ENCODE data around the gene CES4A. TPM values are rescaled to one million over a fixed set of nuclear protein-coding genes. Genes with fewer than 3 reads are reported as not detected.

CES4A gene
- total RNA-seq, 6 experiments from 2014 or later: 1.7 to 3.5 (median 2.3) TPM

DNA sequence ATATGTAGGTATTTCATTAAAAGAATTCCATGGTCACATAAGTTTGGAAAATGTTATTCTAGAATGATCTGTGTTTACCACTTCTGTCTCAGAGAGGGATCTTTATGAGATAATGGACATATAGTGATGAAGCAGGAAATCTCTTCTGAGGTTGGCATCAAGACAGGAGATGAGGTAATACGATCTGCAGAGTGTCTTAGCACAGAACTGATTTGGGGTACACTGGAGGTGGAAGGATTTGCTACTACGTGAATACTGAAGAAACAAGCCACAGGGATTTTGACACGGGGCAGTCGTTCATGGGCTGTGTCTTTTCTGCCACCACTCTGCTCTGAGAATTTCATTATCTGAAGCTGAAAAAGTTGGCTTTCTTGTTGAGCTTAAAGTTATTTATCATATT, 46.1 kb downstream of the CES4A start:
- Mint-ChIP-seq H3K4me3 (no peak overlapping the region), H3K9me3 (no peaks in the 10 kb centered on the region), H3K27me3 (ENCODE audit: insufficient read depth) (peaks cover 2% of the 10 kb centered on the region), H3K4me1 (ENCODE audit: low read depth) (peaks cover 64% of the 10 kb centered on the region), H3K27ac (peak overlapping the region; percentile 37), H3K36me3 (ENCODE audit: low read depth) (peaks cover 27% of the 10 kb centered on the region)
- TF ChIP-seq, protein P1, sequence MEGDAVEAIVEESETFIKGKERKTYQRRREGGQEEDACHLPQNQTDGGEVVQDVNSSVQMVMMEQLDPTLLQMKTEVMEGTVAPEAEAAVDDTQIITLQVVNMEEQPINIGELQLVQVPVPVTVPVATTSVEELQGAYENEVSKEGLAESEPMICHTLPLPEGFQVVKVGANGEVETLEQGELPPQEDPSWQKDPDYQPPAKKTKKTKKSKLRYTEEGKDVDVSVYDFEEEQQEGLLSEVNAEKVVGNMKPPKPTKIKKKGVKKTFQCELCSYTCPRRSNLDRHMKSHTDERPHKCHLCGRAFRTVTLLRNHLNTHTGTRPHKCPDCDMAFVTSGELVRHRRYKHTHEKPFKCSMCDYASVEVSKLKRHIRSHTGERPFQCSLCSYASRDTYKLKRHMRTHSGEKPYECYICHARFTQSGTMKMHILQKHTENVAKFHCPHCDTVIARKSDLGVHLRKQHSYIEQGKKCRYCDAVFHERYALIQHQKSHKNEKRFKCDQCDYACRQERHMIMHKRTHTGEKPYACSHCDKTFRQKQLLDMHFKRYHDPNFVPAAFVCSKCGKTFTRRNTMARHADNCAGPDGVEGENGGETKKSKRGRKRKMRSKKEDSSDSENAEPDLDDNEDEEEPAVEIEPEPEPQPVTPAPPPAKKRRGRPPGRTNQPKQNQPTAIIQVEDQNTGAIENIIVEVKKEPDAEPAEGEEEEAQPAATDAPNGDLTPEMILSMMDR (IDR thresholded peaks at IDR 0.05): no peak
- DNase-seq: no peak

DNA sequence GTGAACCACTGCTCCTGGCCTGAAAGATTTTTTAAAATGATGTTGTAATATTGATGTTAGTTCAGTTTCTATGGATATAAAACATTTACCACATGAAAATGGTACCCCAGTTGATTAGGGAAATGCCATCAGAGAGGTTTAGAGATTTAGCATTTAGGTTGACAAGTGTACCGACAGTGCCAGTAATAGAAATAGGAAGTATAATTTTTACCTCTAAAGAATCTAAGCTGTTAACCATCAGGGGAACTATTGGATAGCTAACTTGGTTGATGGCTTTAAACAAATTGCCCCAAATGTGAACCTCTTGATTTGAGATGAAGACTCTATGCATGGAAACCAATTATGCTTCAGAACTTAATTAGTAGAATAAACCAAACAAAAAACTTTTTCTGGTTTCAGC, 47.0 kb downstream of the CES4A start:
- Mint-ChIP-seq H3K27me3 (ENCODE audit: insufficient read depth) (no peaks in the 10 kb centered on the region; the same call in 1 of the 2 replicates), H3K4me1 (ENCODE audit: low read depth) (peaks cover 68% of the 10 kb centered on the region), H3K4me3 (no peak overlapping the region), H3K9me3 (no peaks in the 10 kb centered on the region), H3K36me3 (ENCODE audit: low read depth) (peaks cover 21% of the 10 kb centered on the region), H3K27ac (peak overlapping the region; percentile 37; the same call in 1 of the 2 replicates)
- DNase-seq: no peak
- TF ChIP-seq, protein P1 (IDR thresholded peaks at IDR 0.05): no peak

DNA sequence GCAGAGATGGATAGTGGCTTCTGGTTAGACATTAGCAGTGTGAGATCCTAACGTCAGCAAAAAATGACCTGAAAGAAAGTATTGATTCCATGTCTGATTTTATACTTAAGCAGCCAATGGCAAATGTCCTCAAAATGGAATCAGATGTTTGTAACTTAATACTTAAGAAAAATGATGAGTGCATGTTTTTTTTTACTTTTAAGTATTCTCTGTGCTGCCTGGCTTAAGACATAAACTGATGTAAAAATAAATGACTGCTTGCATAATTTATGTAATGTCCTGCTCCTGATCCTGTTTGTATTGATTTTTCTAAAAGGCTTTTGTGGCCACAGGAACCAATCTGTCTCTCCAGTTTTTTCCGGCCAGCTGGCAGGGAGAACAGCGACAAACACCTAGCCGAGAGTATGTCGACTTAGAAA, 47.9 kb downstream of the CES4A start:
- Mint-ChIP-seq H3K4me3 (no peak overlapping the region), H3K36me3 (ENCODE audit: low read depth) (peaks cover 14% of the 10 kb centered on the region), H3K4me1 (ENCODE audit: low read depth) (peaks cover 68% of the 10 kb centered on the region), H3K27ac (peak overlapping the region; percentile 49; the same call in 1 of the 2 replicates), H3K27me3 (ENCODE audit: insufficient read depth) (no peaks in the 10 kb centered on the region), H3K9me3 (no peaks in the 10 kb centered on the region)
- TF ChIP-seq, protein P1 (IDR thresholded peaks at IDR 0.05): no peak
- no peak for DNase-seq

DNA sequence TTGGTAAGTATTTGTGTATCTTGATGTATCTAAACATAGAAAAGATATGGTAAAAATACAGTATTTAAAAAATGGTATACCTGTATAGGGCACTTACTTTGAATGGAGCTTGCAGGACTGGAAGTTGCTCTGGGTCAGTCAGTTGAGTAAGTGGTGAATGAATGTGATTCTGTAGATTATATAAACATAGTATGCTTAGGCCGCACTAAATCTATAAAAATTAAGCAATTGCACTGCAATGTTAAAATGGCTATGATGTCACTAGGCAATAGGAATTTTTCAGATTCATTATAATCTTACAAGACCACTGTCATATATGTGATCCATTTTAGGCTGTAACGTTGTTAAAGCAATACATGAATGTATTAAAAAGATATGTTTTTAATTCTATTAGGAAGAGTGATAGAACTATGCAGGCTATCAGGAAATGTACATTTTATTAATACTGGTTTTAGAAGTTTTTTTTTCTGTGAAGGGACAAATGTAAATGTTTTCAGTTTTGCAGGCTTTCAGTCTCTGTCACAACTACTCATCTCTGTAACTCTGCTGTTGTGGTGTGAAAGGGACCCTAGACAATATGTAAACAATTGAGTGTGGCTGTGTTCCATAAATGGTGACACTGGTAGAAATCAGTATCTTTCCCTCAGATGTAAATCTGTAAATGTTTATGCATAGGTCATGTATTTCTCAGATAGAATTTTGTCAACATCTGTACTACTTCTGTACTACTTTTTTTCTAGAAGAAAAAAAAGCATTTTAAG, 51.1 kb downstream of the CES4A start:
- Mint-ChIP-seq H3K4me1 (ENCODE audit: low read depth) (peaks cover 54% of the 10 kb centered on the region), H3K27ac (no peak overlapping the region; the same call in 1 of the 2 replicates), H3K4me3 (no peak overlapping the region), H3K9me3 (no peaks in the 10 kb centered on the region), H3K36me3 (ENCODE audit: low read depth) (peaks cover 4% of the 10 kb centered on the region), H3K27me3 (ENCODE audit: insufficient read depth) (no peaks in the 10 kb centered on the region)
- TF ChIP-seq, protein P1 (IDR thresholded peaks at IDR 0.05): no peak
- DNase-seq: no peak

DNA sequence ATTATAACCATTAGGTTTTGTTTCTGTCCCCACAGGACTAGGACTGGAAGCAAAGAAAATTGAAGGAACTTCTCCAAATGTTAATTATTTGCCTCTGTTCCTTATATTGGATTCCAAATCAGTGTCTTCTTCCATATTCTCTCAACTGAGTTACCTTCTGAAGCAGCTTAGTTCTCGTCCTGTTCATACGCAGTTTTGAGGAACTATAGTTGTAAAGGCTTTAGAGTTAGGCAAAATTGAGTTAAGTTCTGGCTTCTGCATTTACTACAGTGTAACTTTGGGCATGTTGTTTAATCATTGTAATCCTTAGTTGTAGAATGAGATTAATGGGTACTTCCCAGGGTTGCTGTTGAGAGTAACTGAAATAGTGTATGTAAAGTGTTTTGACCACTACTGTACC, 51.8 kb downstream of the CES4A start:
- H3K27ac Mint-ChIP-seq: peak overlapping the region; percentile 67
- TF ChIP-seq, protein P1 (IDR thresholded peaks at IDR 0.05): no peak
- H3K4me1 Mint-ChIP-seq (ENCODE audit: low read depth): peaks cover 47% of the 10 kb centered on the region
- H3K36me3 Mint-ChIP-seq (ENCODE audit: low read depth): no peaks in the 10 kb centered on the region; the same call in 1 of the 2 replicates
- H3K4me3 Mint-ChIP-seq: no peak overlapping the region
- no peaks in the 10 kb centered on the region for H3K9me3 Mint-ChIP-seq
- H3K27me3 Mint-ChIP-seq (ENCODE audit: insufficient read depth): no peaks in the 10 kb centered on the region
- no peak for DNase-seq

All from HFFc6 (cell line).